Measurements from ENCODE around the gene DHCR7.

- TF ChIP-seq, protein P1, sequence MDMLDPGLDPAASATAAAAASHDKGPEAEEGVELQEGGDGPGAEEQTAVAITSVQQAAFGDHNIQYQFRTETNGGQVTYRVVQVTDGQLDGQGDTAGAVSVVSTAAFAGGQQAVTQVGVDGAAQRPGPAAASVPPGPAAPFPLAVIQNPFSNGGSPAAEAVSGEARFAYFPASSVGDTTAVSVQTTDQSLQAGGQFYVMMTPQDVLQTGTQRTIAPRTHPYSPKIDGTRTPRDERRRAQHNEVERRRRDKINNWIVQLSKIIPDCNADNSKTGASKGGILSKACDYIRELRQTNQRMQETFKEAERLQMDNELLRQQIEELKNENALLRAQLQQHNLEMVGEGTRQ (IDR thresholded peaks at IDR 0.05): no peak
- TF ChIP-seq REST (IDR thresholded peaks at IDR 0.05): no peak
Observed at GRCh38 chr11:71476926-71477640, 28.9 kb upstream of the DHCR7 start.
